NCI-H1694 (cell line): Measurements from ENCODE around the gene MTUS2.

ENCODE experiments used
- DNase-seq: peaks from one replicate; lab custom pipeline; 2025; lab: John Stamatoyannopoulos, UW

Gene MTUS2

DNA sequence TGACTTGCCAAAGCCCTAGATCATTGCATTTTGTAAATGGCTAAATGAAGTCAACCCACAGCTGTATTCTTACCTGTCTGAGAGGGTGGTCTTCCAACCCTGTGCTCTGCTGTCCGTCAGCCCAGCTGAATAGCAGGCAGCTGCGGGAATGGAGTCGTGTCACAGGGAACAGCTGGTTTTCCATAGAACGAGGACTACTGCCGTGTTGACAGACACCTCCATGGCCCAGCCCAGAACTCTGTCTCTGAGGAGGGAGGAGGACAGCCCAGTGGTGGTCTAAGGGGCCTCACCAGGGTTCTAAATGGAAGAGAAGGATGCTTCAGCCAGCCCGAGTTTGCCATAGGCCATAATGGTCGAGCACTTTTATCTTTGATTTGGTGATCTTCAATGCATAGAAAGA, 664.7 kb downstream of the MTUS2 start:
- DNase-seq = no peak

DNA sequence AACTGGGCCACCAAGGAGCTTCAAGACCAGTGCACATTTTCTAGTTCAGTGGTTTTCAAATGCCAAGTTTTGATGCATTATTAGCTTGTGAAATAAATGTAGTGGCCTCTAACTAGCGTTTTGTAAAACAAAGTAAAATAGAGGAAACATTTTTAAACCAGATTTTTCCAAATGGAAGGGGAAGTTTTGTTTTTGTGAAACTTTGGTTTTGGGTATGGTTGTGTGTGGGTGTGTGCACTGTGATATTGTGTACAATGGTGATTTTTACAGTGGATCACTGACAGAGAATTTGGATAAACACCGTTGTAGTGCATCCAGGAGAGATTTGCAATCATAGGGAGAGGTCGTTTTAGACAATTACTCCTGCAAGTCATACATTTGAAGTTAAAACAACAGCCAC, 666.4 kb downstream of the MTUS2 start:
- DNase-seq = no peak

GRCh38 chr13:29487466-29488454, 667.6 kb downstream of the MTUS2 start:
- no peak for DNase-seq

DNA sequence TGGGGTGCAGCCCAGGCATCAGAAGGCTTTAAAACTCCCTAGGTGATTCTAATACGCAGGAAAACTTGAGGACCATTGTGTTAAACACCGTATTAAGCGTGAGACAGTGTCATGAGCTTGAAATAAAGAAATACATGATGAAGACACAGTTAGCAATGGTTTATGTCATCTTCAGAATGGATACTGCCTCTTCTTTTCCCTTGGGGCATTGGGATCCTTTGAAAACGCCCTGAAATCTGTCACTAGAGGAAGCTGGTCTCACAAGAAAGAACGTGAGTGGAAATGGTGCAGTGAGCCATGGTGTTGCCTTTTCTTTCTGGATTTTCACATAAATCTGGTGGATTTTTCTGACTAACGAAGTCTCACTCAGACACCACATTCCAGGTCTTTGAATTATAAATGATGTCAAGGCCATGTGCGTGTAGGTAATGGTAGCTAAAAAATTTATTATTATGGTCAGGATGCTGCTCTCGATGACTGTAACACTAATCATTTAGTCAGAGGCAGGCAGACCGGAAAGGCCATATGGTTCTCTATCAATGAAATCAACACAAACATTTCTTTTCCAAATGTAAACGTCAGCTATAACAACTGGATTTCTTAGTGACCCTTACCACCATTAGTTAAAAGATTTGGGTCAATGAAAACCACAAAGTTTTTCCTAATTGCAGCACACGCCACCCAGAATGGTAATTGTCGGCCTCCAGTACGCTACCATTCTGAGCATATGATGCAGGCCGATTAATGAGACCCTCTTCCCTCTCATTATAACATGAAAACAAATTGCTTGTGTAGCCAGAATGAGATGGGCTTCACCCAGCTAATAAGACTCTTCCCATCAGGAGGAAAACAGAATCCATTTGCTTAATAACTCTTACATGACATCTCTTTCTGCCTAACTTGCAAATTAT, 669.8 kb downstream of the MTUS2 start:
- DNase-seq = no peak

- no peak for DNase-seq
Observed at GRCh38 chr13:29490561-29490885, 670.4 kb downstream of the MTUS2 start.

DNA sequence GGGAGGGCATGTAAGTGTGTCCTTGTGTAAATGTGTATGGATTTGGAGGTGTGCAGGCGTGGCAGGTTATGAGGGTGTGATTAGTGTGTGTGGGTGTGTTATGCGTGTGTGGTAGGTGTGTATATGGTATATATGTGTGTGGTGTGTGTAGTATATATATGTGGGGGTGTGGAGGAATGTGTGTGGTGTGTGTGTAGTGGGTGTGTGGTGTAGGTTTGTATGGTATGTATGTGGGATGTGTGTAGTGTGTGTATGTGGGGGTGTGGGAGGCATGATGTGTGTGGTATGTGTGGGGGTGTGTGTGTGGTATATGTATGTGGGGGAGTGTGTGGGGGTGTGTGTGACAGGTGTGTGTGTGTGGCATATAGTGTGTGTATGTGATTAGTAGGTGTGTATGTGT, 671.1 kb downstream of the MTUS2 start:
- DNase-seq = no peak

- no peak for DNase-seq
Observed at GRCh38 chr13:29493796-29494195, 673.7 kb downstream of the MTUS2 start.

- DNase-seq = no peak
Observed at GRCh38 chr13:29494520-29494919, 674.4 kb downstream of the MTUS2 start.

DNA sequence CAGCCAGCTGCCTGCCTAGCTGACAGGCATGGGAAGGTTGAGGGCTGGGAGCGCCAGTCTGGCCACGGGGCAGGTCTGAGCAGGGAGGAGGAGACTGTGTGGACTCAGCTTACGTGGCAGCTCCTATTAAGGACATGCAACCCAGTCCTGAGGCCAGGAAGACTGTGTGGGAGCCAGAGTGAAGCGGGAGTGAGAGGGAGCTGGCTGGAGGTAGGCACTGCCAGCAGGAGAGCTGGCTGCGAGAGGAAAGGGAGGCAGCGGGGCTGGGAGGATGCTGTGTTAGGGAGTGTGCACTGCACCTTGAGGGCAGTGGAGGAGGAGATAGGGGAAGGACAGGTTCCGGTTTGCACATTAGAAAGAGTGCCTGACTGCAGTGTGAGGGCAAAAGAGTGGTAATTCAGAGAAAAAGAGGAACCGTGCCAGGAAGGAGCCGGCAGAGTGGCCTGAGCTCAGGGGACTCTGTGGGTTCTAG, 676.1 kb downstream of the MTUS2 start:
- DNase-seq = no peak

GRCh38 chr13:29497137-29497654, 677.1 kb downstream of the MTUS2 start:
- DNase-seq = peak; percentile 22

DNA sequence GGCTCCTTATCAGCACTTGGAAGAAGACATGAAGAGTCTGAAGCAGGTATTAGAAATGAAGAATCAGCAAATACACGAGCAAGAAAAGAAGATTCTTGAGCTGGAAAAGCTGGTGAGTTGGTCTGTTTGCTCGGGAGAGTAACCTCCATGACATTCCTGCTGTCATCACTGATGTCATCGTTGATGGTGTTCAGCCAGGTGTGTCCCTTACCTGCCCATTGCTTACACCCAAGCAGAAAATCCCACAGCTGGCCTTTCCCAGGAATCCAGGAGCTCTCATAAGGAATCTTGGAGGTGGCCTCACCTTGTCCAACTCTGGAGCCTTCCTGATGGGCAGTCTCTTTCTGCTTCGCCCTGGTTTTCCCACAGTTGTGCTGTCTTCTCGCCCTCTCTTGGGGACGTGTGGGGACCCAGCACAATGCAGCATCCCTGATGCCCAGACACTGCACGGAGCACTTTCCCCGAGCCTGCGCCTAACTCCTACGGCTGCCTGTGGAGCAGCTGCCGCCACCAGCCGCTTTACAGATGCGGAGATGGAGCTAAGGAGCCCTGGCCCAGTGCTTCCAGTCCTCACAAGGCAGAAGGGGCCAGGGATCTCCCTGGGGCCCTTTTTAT, 678.4 kb downstream of the MTUS2 start:
- no peak for DNase-seq

DNA sequence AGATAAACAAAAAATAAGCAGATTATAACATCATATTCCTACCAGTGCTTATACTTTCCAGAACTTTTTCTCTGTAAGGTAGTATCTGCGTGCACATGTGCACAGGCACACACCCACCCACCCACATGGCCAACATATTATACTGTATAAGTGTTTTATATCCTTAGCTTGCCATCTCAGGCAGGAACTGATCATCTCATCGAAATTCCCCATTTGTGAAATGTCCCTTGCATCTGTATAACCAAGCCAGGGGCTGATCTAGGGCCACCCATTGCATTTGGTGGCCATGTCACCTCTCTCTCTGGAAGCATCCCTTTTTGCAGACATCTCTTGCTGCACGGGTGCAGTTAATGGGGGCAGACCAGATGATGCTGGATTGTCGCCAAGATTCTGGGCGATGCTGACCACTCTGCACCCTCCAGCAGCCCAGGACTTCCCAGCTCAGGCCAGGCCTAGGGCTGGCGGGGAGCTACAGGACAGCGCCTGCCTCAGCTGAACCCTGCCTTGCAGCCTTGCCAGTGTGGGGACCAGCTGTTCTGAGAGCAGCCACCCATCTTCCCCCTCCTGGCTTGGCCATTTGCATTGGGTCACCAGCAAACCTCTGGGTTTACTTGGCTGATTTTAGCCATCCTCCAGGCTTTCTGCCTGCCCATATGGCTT, 679.5 kb downstream of the MTUS2 start:
- no peak for DNase-seq

DNA sequence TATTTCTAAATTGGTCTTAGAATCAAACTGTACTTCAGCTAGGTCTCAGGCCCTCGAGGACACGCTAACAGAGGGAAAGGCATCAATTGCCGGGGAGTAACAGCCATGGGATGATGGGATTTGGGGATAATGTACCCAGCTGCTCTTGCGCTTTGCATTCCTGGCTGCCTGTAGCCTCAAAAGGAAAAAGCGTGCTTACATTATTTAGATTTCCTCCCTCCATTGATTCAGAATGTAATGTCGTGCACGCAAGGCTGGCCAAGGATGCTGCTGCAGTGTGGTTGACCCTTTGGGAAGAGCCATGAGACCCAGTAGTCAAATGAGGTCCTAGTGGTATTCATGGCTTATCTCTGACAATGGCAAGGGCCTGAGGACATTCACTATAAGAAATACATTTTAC, 680.2 kb downstream of the MTUS2 start:
- DNase-seq = no peak

DNA sequence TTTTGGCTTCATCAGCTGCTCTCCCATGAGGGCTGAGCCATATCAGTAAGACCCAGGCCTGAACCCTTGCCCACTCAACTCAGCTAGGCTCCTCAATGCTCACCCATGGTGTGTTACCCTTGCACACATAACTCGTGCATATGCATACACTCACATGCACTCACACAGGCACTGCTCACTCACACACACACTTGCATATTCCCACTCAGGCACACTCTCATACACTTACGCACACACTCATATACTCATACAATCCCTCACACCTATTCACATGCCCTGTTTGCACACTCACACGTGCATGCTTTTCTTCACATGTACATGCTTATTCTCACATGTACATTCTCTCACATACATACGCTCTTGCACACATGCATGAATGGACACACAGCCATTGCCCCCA, 681.5 kb downstream of the MTUS2 start:
- no peak for DNase-seq

DNA sequence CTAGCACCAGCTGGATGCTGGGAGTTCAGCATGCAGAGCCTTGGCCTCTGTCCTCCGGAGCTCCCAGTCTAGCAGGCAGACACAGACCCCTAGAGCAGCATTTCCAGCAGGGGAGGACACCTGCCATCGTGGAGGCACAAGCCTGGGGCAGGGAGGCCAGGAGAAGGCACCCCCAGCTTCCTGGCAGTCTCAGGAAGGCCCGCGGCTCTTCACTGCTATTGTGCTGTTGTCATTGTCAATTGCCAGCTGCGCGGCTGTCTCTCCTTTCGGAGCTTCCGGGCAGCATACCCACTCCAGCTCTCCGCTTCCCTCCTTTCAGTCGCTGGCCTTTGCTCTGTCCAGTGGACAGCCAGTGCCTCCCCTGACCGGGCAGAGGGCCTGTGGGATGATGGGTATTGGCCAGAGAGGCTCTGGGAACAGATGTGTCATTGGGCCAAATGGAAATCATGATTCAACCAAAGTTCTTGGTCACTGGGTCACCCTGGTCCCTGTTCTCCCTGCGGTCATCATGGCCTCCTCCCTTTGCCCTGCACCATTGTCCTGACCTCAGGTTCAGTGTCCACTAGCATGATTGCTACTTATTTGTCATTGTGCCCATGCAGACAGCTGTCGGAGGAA, 682.4 kb downstream of the MTUS2 start:
- DNase-seq = no peak

DNA sequence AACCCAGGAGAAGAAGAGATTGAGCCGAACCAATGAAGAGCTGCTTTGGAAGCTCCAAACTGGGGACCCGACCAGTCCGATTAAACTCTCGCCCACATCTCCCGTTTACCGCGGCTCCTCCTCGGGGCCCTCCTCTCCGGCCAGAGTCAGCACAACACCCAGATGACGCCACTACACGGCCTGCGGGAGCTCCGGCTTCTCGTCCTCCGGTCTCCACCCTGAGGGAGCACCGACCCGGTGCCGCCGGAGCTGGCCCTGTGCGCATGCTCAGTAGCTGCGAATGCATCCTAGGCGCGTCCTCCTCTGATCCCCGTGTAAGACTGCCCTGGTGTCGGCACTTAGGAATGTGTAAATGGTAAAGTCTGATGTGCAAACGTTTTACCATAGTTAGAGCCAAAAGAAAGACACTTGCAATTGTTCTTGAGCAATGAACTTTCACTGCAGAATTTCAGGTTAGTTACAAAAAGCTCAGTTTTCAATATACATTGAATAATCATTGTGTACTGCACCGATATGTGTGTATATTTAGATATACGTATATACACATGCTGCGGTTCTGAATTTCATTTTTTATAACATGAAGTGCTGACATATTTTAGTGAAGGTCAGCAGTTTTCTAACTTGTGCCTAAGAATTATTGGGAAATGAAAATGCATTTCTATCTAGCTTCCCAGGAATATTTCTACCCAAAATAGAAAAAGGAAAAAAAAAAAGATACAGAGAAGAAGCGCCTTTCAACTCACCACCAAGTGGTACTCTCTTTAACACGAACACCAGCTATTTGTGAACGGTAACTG, 683.1 kb downstream of the MTUS2 start:
- DNase-seq = no peak

DNA sequence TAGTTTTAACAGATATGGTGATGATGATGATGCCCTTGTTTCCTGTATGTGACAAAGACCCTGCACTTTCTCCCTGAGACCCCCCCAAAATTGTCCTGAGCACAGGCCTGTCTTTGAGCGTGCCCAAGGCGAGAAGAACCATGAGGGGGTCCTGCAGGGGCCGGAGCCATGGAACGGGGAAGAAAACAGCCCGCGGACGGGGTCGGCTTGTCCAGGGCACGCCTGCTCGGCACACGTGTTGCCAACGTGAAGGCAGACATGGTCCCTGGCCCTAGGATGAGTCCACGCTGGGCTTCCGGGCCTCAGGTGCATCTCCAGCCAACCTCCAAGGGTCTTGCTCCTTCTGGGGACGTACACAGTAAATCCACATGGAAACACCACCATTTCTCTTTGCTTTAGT, 684.6 kb downstream of the MTUS2 start:
- no peak for DNase-seq

DNA sequence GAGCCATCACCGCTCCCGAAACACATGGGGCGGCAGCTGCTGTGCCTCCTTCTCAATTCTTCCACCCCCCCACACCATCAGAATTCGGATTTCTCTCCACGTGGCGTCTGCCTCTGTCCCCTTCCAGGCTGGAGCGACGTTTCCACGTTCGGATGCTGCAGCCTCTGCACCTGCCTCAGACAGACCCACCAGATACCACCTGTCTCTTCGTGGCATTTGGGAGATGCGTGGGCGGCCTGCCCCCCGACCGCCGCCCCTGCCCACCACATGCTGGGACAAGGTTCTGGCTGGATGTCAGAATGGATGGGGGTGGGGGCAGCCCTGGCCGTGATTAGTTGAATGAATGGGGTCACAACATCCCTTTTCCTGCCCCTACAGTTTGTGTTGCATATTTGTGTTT, 685.4 kb downstream of the MTUS2 start:
- no peak for DNase-seq

GRCh38 chr13:29505950-29506349, 685.8 kb downstream of the MTUS2 start:
- DNase-seq = no peak

DNA sequence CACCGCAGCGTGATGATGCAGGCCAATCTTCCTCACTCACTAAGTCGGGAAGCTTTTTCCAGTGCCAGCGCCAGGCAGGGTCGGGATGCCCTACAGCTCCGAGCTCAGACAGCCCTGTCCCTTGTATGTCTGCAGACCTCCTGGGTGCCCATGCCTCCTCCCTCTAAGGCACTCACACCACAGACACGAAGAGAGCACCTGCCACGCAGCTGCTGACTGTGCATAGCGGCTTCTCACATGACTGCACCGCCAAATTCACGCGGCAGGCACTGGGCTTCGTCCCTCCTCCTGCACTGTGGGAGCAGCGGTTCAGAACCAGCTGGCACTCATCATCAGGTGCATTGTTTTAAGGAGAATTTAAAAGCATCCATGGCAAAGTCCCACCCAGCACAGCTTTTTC, 687.2 kb downstream of the MTUS2 start:
- DNase-seq = peak; percentile 26
